T1000 (cell line): ENCODE results near the gene OR2F2.
A peak's percentile ranks its signal among the peaks of the same experiment; 100 is the strongest.

ENCODE experiments used
- DNase-seq: peaks from one replicate; lab custom pipeline; 2025; ENCODE audit warnings: mixed read lengths; lab: John Stamatoyannopoulos, UW

OR2F2 gene, protein sequence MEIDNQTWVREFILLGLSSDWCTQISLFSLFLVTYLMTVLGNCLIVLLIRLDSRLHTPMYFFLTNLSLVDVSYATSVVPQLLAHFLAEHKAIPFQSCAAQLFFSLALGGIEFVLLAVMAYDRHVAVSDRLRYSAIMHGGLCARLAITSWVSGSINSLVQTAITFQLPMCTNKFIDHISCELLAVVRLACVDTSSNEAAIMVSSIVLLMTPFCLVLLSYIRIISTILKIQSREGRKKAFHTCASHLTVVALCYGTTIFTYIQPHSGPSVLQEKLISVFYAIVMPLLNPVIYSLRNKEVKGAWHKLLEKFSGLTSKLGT

DNA sequence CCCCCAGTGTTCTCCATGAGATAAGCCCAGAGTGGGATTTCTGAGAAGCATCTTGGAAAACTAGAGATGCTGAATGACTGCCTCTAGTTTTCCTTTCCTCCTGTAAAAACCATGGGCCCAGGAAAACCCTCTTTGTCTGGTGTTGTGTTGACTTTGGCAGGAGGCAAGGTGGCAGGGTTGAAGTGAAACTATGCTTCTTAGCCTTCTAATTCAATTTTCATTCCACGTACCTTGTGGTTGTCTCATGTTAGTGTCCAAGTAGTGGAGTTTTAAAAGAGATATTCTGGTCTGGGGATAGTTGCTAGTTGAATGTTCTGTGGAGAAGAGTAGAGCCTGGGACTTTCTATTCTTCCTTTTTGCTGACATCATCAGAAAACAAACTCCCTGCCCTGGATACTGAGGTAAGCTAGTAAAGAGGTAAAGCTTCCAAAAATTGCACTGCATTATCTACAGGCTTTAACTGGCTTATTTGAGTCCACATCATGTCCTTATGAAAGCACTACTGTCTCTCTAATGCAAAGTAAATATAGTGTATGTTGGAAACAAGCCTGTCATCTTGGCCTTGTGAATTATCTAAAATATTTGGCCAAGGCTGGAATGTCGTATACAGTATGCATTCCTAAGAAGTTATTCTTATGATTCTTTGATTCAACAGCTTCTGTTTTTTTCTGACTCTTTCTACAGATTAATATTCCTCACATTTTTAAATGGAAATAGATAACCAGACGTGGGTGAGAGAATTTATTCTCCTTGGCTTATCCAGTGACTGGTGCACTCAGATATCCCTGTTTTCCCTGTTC, at the start of gene OR2F2:
Gene OR2F2 (plus strand): TSS at position 708 of the 800 bp plus-strand sequence. CDS start 0 bp downstream, at position 708.
- no peak for DNase-seq

DNA sequence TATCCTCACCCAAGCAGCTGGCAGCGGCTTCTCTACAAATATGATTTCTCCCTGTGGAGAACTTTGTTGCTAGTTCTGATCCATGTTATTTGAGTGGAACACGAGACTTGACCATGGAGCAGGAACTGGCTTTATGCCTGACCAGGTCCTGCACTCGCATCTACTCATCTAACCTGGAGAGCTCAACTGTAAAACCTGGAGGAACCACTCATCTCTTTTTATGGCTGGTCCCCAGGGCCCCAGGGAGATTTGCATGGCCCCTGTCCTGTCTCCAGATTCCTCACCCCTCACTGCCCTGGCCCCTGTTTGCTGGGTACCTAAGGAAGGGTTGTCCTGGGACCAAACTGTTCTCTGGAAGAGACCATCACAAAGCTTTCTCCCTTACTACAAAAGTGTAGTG, 49.1 kb upstream of the OR2F2 start:
- DNase-seq = no peak

DNA sequence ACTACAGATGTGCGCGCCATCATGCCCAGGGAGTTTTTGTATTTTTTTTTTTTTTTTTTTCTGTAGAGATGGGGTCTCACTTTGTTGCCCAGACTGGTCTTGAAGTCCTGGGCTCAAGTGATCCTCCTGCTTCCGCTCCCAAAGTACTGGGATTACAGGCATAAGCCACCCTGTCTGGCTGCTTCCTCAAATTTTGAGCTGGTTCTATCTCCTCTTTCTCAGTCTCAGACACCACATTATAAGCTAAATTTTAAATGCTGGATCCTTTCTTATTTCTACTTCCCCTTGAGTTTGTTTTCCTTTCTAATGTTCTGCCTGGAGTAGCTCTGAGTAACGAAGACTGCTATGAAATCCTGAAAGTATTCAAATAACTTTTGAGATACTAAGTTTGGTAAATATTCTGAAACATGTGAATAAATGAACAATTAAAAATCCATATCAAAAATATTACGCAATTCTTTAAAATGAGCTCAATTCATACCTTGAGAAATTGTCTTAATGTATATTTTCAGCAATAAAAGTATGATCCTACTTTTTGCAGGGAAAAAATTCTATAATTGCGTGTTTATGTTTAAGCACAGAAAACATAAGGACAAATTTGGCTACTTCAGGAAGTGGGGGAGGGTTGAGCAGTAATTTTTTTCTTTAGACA, 48.1 kb upstream of the OR2F2 start:
- no peak for DNase-seq

DNA sequence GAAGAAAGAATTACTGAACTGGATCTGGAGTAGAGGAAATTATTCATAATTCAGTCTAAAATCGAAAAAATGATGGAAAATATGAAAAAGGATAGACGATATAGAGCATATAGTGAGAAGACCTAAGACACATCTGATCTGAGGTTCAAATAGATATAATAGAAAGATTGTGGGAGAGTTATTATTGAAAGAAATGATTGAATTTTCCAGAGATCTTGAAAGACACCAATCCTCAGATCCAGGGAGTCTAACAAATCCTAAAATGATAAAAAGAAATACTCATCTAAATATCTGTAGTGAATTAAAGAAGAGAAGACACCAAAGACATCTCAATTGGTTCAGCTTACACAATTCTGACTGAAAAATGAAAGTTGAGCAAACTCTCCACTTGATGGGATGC, 46.0 kb upstream of the OR2F2 start:
- DNase-seq = no peak

DNA sequence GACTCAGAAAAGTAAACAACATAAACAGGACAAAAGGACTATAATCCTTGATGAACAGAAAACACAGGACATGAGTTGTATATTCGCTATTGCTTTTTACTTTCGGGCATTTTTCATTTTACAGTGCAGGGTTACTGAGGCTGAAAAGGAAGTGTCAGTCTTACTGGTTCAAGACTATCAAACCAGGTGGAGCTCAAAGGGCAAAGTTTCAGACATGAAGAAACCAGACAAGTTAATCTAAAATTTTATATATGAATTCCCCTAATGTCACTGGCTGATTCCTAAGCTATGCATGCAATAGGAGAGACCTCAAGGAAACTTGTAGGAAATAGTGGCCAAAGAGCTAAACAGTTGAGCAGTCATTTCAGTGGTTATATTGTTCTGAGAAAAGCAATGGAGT, 44.5 kb upstream of the OR2F2 start:
- no peak for DNase-seq

DNA sequence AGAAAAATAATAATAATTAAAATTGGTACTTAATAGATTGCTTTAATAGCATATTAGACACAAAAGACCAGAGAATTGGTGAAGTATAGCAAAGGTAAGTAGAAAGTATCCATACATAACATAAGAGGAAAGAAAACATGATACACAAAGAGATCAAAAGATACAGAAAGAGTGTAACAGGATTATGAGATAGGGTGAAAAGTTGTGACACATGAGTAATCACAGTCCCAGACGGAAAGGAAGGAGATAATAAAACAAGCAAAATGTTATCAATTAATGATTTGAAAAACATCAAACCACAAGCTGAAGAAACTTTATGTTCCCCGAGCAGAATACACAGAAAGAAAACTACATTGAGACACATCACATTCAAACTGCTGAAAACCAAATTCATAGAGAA, 43.6 kb upstream of the OR2F2 start:
- no peak for DNase-seq

DNA sequence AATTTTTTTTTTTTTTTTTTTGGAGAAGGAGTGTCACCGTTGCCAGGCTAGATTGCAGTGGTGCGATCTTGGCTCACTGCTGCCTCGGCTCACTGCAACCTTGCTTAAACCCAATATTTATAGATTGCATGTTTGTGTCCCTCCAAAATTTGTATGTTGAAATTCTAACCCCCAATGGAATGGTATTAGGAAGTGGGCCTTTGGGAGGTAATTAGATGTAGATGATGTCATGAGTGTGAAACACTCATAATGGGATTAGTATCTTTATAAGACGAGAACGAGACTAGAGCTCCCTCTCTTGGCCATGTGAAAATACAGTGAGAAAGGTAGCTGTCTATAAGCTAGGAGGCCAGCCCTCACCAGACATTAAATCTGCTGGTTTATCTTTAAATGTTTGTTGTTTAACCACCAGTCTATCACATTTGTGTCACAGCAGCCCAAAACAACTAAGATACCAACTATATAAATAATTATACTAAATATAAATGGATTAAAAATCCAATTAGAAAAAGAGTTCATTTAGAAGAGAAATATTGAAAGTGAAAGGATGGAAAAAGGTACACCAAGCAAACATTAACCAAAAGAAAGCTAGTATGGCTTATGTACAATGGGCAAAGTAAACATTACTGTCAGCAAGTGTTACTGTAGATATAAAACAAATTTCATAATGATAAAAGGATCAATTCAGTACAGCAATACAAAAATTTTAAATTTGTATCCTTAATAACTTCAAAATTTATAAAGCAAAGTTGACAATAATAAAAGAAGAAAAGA, 42.3 kb upstream of the OR2F2 start:
- DNase-seq = no peak

DNA sequence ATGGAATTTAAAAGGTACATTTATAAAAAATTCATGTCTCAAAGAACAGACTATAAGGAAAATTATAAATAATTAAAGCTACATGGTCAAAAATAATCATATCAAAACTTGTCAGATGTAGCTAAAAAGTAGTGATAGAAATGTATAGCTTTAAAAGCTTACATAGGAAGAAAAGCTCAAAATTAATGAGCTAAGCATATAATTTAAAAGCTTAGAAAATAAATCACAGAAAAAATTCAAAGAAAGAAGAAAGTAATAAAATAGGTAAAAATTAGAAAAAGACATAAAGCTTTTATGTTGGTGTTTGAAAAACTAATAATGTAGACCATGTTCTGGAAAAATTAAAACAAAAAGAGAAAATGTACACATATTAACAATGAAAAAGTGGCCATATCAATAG, 38.4 kb upstream of the OR2F2 start:
- no peak for DNase-seq

DNA sequence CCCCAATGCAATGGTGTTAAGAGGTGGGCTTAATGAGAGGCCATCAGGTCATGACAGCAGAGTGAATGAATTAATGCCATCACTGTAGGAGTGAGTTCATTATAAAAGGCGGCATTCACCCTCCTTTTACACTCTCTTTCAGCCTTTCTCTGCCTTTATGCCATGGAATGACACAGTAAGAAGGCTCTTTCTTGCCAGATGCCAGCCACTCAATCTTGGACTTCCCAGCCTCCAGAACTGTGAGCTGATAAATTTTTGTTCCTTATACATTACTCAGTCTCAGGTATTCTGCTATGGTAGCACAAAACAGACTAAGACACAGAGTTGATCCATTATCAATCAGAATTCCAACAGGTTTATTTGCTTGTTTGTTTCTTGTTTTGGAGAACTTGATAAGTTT, 36.2 kb upstream of the OR2F2 start:
- no peak for DNase-seq

DNA sequence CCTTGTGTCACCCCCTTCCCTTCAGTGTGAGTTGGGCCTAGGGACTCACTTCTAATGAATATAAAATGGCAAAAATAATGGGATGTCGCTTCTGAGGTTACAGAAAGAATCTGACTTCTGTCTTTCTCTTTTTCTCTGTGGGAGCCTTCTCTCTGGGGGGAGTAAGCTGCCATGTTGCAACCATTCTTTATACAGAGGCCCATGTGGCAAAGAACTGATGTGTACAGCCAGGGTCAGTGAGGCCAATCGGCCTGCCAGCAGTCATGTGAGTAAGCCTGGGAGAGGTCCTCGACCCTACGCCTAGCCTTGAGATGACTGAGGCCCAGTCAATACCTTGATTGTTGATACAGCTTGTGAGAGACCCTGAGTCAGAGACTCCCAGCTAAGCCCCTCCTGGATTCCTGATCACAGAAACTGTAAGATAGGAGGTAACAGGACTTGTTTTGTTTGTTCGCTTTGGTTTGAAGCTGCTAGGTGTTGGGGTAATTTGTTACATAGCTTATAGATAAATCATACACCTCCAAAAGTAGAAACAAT, 34.7 kb upstream of the OR2F2 start:
- no peak for DNase-seq

DNA sequence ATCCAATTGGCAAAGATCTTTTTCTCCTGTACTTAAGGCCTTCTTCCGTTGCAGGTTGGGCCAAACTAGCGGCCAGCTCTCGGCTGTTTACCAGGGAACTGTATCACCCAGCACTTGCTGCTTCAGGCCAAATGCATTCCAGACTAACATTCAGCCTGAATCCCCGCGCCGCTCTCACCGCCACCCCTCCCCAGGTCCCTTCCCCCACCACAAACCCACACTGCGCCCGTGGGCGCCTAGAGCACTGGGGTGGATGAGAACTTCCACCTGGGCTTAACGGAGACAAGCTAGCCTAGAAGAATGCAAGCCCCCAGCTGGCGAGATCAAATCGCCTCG, 33.7 kb upstream of the OR2F2 start:
- DNase-seq = no peak

DNA sequence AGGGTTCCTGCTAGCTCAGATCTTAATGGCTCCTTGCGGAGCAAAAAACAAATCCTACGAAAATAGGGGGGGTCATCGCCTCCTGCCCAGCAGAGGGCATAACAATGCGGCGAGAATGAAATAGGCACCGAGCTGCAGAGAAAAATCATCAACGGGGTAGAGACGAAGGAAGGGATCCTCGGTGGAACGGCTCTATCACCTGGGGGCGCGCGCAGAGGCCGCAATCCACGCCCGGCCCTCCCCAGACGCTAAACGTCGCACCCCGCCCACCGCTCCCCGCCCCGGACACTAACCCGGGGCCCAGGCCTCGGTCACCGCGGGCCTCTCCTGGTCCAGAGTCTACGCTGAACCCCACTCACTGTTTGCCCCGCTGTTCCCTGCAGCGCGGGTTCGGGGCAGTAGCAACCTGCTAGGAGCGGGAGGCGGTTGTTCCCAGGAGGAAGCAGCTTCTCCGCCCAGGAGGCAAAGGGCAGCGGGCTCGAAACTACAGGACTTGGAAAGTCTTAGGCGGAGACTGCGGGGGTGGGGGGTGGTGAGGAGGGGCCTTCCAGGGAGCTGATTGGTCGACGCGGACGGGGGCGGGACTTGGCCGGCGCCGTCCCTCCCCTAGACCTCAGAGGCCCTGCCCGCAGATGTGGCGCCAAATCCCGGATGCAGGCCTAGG, 33.2 kb upstream of the OR2F2 start, which contains the start of gene TCAF1:
Gene TCAF1 (minus strand): TSS at position 509 of the 664 bp plus-strand sequence. CDS start 25,568 bp downstream, outside the sequence.
- DNase-seq = peak; percentile 78

DNA sequence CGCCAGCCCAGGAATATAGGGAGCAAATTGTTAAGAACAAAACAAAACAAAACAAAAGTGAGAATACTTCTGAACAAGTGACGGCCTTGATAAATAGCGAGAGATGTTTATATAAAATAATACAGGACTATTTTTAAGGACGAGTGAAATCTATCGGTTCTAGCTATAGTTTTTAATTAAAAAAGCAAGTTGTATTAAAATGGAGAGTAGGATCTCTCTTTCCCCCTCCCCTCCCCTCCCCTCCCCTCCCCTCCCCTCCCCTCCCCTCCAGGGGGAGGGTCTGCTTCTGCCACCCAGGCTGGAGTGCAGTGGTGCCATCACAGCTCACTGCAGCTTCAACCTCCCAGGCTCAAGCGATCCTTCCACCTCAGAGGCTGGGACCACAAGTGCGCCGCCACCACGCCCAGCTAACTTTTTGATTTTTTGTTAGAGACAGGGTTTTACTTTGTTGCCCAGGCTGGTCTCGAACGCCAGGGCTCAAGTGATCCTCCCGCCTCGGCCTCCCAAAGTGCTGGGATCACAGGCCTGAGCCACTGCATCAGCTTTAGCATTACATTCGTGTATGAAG, 32.6 kb upstream of the OR2F2 start:
- DNase-seq = no peak

DNA sequence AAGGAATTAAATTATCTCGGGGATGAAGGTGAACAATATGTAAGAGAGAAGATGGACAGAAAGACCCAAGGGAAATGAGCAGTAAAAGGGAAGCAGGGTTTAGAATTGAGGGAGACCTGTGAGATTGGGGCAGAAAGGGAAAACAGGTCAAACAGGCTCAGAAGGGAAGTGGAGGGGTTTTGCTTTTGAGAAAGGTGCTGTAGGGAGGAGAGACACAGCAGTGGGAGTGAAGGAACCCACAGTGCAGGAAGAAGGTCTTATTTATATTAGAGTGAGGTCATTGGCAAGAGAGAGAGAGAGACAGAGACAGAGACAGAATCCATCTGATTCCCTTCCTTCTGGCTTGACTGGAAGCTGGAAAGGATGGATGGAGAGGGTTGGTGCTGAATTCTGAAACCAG, 29.5 kb upstream of the OR2F2 start:
- no peak for DNase-seq

DNA sequence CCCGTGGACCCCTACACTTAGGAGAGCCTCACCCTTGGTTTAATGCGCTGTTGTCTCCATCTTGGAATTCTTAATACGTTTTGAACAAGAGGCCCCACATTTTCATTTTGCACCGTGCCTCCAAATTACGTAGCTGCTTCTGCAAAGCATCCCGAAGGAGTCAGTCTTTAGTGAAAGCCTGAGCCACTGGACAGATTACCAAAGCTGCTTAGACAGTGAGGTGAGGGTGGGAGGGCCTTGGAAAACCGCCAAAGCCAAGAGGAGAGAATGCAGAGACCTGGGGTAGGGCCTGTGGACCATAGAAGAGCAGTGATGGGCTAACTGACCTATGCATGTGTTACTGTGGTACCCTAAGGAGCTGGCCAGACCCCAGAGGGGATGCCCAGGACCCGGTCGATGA, 28.9 kb upstream of the OR2F2 start:
- no peak for DNase-seq

DNA sequence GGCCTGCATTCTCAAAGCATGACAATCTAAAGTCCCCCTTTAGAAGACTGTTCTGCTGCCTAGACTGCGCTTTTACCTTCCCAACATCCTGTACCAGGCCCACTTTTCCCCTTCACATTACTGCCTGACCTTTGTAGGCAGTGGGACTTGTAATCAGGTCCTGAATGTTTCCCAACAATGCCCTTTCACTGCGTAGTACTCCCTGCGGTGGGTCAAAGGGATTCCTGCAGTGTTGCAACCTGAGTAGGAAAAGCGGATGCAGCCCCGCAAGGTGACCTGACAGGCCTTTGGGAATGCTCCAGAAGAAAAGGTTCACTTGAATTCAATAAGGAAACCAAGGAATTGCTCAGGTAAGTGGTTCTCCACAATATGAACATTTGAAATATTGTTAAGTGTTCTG, 28.1 kb upstream of the OR2F2 start:
- DNase-seq = no peak

DNA sequence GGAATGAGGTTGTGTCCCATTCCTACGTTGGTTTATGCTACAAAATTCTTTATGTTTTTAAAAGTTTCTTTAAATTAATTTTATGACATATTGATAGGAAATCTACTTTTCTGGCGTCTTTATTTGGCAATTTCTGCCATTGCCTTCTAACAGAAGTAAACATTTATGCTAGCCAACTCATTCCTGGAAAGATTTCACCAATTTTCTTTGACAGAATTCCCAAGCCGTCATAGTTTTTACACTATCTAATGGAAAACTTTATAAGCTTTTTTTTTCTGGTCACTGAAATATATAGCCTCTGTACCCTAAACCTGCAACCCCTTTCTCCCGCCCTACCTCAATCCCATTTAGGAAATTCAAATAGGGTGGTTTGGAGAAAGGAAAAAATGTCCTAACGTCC, 26.9 kb upstream of the OR2F2 start:
- no peak for DNase-seq

DNA sequence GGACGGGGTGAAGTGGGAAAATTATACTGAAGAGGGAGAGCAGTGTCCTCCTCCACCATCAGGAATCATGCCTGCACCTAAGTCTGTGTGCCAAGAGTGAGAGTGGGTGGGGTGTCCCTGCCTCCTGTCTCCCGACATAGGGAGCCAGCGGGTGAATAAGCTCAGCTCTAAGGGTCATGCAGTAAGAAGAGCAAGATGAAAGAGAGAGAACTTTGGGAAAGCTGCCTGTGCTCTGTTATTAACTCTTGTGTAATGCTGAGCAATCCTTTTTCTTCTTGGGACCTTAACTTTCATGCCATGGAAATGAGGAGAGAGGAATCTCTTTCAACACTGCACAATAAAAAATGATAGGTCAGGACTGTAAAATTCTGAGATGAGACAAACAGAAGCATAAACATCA, 25.2 kb upstream of the OR2F2 start:
- no peak for DNase-seq

DNA sequence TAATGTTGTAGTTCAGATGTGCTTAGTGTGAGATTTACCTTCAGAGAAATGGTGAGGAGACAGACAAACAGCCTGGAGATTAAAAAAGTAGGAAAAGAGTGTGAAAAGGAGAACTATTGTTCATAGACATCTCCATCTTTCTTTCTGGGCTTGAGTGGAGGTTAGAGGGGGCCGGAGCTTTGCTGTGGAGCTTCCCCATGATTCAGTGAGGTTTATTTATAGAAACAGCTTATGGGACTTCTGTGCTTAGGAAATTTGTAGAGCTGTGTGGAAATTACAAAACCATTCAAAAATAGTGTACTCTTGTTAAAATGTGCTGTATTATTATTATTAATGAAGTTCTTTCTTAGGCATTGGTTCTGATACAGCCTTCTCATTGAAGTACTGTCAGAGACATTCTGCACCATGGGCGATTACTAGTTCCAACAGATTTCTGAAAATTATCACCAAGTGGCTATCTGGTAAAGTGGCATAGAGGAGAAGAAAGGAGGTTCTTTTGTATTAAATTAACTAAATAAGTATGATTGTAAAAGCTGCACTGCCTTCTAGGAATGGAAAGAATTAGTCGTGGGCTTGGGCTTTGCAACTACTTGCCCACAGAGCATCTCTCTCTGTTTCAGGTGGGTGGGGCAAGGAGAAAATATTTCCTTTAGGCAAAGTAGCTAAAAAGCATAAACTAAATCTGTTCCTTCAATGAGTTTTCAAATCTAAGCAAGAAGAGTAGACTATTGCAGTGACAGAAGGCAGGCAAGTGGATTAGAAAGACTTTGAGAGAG, 24.4 kb upstream of the OR2F2 start:
- no peak for DNase-seq

DNA sequence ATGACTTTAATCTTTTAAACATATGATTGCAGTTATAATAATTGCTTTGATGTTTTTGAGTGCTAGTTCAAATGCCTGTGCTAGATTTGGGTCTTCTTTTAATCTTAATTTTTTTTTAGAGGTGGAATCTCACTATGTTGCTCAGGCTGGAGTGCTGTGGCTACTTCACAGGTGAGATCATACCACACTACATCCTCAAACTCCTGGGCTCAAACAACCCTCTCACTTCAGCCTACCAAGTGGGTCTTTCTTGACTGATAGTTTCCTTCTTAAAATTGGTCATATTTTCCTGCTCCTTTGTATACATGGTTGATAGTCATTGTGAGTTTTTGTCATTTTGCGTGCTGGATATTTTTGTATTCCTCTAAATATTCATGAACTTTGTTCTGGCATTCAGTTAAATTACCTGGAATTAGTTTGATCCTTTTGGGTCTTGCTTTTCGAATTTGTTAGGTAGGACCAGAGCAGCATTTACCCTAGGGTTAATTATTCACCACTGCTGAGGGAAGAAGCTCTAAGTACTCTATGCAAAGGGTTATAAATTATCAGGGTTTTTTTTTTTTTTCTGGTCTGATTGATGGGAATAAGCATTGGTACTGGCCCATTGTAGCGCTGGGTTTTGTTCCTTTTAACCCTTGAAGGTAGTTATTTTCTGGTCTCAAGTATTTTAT, 21.0 kb upstream of the OR2F2 start:
- DNase-seq = no peak
